GM04503 (cell line): ENCODE data around the gene ADAMTS2.
"Not testable (repeated sequence)": the region's sequence is repeated elsewhere in the genome, so short reads cannot be mapped to it uniquely, and the experiment has no call there.

Source experiments
- DNase-seq: peaks from one replicate; pipeline ENCODE4 v3.0.0-alpha.2; 2012; ENCODE audit warnings: low read depth

Gene ADAMTS2

GRCh38 chr5:179216381-179216780 is 128.9 kb downstream of the ADAMTS2 start:
- not testable (repeated sequence) for DNase-seq

- DNase-seq = no peak
These were observed 129.7 kb downstream of the ADAMTS2 start for GRCh38 chr5:179215576-179215975.

GRCh38 chr5:179214678-179215077 is 130.6 kb downstream of the ADAMTS2 start:
- no peak for DNase-seq

GRCh38 chr5:179212870-179213269 is 132.4 kb downstream of the ADAMTS2 start:
- no peak for DNase-seq

GRCh38 chr5:179211631-179212030 is 133.6 kb downstream of the ADAMTS2 start:
- no peak for DNase-seq

- DNase-seq = no peak
These were observed 134.2 kb downstream of the ADAMTS2 start for GRCh38 chr5:179211068-179211467.

- DNase-seq = no peak
These were observed 134.8 kb downstream of the ADAMTS2 start for GRCh38 chr5:179210478-179210877.

GRCh38 chr5:179209359-179210150 is 135.7 kb downstream of the ADAMTS2 start:
- peak; percentile 7 for DNase-seq

- DNase-seq = no peak
These were observed 136.4 kb downstream of the ADAMTS2 start for GRCh38 chr5:179208706-179209358.

GRCh38 chr5:179207920-179208705 is 137.1 kb downstream of the ADAMTS2 start:
- no peak for DNase-seq

- DNase-seq = no peak
These were observed 137.8 kb downstream of the ADAMTS2 start for GRCh38 chr5:179207470-179207869.

- DNase-seq = no peak
These were observed 138.9 kb downstream of the ADAMTS2 start for GRCh38 chr5:179206366-179206765.

GRCh38 chr5:179205277-179205676 is 140.0 kb downstream of the ADAMTS2 start:
- DNase-seq = no peak

GRCh38 chr5:179204572-179204971 is 140.7 kb downstream of the ADAMTS2 start:
- no peak for DNase-seq

GRCh38 chr5:179203248-179203647 is 142.0 kb downstream of the ADAMTS2 start:
- no peak for DNase-seq

- DNase-seq = no peak
These were observed 143.3 kb downstream of the ADAMTS2 start for GRCh38 chr5:179201986-179202385.

GRCh38 chr5:179199246-179199645 is 146.0 kb downstream of the ADAMTS2 start:
- no peak for DNase-seq

GRCh38 chr5:179198825-179199224 is 146.4 kb downstream of the ADAMTS2 start:
- DNase-seq = no peak

GRCh38 chr5:179196405-179197079 is 148.7 kb downstream of the ADAMTS2 start:
- no peak for DNase-seq

GRCh38 chr5:179195561-179196404 is 149.5 kb downstream of the ADAMTS2 start:
- no peak for DNase-seq

- DNase-seq = no peak
These were observed 150.3 kb downstream of the ADAMTS2 start for GRCh38 chr5:179194941-179195381.
